GM21390 (cell line): Measurements from ENCODE around the gene TMED1.
"Not testable (repeated sequence)": the region's sequence is repeated elsewhere in the genome, so short reads cannot be mapped to it uniquely, and the experiment has no call there.

Experiments
- ATAC-seq: cut with Tn5 transposase; IDR thresholded peaks from one replicate; pipeline ENCODE4 v1.9.1; 2021; ENCODE audit not compliant: unreplicated experiment

TMED1 gene

GRCh38 chr19:10863107-10863717 is 27.2 kb upstream of the TMED1 start:
- ATAC-seq = no peak

DNA sequence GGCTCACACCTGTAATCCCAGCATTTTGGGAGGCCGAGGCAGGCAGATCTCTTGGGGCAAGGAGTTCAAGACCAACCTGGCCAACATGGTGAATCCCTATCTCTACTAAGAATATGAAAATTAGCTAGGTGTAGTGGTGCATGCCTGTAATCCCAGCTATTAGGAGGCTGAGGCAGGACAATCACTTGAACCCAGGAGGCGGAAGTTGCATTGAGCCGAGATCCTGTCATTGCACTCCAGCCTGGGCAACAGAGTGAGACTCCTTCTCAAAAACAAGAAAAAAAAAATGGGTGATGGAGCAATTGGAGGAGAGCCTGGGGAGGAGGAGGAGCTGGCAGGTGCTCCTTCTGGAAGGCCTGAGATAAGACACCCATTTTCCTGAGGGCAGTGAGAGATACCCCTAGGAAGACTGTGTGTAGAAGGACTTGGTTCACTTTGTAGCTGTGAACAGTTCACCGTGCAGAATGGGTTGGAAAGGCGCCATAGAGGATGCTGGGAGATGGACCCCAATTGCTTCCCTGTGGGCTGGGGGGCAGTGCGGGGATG is 26.6 kb upstream of the TMED1 start:
- ATAC-seq = no peak

- no peak for ATAC-seq
These were observed 25.2 kb upstream of the TMED1 start for GRCh38 chr19:10861103-10861651.

DNA sequence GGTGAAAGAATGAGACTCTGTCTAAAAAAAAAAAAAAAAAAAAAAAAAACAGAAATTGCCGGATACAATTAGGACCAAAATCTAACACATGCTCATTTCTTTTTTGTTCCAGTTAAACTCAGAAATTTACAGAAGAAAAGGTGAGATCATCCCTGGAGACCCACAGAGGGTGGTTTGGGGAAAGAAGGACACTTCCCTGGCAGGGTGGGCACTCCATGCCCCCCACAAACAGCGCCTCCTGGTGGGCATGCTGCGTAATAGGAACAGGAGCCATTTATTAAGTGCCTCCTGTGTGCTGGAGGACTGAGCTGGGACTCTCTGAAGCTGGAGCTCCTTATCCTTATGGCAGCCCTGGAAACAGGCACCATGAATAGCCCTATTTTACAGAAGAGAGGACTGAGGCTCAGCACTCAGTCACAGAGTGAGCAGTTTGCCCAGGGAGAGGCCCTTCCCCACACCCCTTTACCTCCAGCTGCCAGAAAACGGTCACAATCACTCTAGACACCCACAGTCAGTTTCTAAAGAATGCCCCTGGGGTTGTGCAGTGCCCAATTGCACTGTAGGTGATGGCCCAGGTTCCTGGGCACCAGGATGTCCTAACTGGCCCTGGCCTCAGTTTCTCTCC is 22.3 kb upstream of the TMED1 start:
- ATAC-seq = no peak

DNA sequence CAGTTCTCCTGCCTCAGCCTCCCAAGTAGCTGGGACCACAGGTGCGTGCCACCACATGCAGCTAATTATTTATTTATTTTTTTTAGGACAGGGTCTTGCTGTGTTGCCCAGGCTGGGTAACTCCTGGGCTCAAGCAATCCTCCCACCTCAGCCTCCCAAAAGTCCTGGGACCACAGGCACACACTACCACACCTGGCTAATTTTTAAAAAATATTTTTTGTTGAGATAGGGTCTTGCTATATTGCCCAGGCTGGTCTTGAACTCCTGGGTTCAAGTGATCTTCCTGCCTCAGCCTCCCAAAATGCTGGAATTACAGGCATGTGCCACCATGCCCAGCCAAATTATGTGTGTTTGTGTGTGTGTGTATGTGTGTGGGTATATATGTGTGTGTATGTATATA is 20.9 kb upstream of the TMED1 start:
- not testable (repeated sequence) for ATAC-seq

GRCh38 chr19:10855879-10856522 is 20.0 kb upstream of the TMED1 start:
- ATAC-seq = no peak

DNA sequence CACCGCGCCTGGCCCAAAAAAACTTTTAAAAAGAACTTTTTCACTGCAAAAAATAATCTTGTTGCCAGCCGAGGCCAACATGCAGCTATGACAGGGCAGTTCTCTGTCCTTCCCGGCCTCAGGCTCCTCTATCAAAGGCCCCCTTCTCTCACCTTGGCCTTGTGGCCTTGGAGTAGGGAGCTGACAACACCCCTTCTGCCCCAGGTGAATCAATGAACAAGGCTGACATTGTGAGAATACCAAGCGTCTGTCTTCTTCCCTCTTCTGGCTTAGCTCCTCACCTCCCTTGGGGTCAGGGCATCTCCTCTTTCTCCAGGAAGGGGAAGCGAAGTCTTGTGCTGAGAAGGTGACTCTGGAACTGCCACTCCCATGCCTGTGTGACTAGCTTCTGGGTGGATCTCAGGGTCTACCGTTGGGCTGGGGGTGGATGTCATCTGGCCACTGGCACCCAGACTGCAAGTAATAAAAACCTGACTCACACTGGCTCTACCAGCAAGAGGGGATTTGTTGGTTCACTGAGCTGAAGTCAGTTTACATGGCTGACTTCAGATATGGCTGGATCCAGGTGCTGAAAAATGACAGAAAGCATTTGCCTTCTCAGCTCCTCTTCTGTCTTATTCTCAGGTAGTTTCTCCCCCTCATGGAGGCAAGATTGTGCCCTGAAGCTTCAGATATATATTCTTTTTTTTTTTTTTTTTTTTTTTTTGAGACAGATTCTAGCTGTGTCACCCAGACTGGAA is 18.5 kb upstream of the TMED1 start:
- no peak for ATAC-seq

DNA sequence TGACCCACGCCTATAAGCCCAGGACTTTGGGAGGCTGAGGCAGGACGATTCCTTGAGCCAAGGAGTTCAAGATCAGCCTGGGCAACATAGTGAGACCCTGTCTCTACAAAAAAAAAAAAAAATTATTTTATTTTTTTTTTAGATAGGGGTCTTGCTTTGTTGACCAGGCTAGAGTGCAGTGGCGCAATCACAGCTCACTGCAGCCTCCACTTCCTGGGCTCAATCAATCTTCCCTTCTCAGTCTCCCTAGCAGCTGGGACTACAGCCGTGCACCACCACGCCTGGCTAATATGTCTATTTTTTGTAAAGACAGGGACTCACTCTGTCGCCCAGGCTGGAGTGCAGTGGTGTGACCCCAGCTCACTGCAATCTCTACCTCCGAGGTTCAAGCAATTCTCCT is 16.9 kb upstream of the TMED1 start:
- ATAC-seq = no peak

DNA sequence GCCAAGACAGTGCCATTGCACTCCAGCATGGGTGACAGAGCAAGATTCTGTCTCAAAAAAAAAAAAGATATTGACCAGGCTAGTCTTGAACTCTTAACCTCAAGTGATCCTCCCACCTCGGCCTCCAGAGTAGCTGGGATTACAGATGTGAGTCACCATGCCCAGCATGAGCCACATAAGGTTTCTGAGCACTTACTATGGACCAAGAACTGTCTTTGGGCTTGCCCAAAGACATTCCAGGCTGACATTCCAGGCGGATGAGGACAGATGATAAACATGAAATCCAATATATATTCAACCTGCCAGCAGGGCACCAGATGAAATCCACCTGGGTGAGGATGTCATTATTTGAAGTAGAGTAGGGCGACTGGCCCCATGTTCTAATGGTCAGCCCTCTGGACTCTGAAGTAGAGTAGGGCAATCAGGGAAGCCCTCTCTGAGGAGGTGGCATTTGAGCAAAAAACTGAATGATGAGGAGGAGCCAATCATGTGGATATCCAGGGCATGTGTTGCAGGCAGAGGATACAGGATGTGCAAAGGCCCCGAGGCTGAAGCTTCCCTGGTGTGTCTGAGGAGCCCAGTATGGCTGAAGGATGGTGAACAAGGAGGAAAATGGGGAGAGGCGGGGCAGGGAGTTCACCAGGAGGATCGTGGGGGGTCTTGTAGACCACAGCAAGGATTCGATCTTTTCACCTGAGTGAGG is 16.2 kb upstream of the TMED1 start:
- no peak for ATAC-seq

GRCh38 chr19:10850631-10851030 is 14.6 kb upstream of the TMED1 start:
- ATAC-seq = no peak

GRCh38 chr19:10848230-10848856 is 12.3 kb upstream of the TMED1 start, which contains the start of gene C19orf38:
TSS of gene C19orf38 (plus strand) at chr19:10848415. CDS start at chr19:10848509, 94 bp downstream.
- ATAC-seq = no peak

GRCh38 chr19:10846500-10847202 is 10.6 kb upstream of the TMED1 start:
- ATAC-seq = no peak

- ATAC-seq = no peak
These were observed 6.8 kb upstream of the TMED1 start for GRCh38 chr19:10842788-10843187.

DNA sequence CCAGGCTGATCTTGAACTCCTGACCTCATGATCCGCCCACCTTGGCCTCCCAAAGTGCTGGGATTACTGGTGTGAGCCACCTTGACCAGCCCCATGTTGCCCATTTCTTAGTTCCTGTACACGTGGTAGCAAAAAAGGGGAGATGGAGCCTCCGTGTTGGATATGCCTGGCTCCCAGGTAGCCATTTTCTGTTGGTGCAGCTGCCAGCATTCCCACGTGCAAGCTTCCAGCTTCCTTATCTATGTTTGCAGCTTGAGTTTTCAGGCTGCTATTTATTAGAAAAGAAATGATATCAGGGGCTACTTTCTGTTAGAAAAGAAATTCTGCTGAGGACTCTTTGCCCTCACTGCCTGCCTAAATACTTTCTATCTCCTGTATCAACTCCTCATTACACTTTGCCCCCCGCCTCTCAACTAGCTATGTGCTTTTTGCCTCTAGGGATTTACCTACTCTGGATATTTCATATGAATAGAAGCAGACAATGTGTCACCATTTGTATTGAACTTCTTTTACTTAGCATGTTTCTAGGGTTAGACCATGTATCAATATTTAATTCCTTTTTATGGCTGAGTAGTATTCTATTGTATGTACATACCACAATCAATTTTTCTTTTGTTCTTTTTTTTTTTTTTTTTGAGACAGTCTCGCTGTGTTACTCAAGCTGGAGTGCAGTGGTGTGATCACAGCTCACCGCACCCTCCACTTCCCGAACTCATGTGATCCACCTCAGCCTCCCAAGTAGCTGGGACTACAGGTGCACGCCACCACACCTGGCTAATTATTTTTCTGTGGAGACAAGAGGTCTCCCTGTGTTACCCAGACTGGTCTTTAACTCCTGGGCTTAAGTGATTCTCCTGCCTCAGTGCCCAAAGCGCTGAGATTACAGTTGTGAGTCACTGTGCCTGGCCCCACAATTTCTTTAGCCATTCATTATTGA is 3.4 kb upstream of the TMED1 start:
- no peak for ATAC-seq

DNA sequence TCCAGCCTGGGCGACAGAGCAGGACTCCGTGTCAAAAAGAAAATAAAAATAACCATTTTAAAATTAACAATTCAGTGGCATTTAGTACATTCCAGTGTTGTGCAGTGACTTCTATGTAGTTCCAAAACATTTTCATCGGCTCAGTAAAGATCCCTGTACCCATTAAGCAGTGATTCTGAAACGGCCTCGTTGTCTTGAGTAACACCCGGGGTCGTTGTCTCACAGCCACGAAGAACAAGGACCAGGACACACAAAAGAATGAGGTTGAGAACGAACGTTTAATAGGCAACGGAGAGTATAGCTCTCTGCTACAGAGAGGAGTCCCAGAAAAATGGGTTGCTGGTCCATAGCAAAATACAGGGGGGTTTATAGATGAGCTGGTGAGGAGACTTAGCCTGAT is 2.4 kb upstream of the TMED1 start:
- ATAC-seq = no peak

DNA sequence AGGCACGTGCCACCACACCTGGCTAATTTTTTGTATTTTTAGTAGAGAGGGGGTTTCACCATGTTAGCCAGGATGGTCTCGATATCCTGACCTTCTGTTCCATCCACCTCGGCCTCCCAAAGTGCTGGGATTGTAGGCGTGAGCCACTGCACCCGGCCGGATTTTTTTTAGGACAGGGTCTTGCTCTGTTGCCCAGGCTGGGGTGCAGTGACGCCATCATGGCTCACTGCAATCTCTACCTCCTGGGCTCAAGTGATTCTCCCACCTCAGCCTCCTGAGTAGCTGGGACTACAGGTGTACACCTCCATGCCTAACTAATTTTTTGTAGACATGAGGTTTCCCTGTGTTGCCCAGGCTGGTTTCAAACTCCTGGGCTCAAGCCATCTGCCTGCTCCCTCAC is 1.6 kb upstream of the TMED1 start:
- ATAC-seq = not testable (repeated sequence)

DNA sequence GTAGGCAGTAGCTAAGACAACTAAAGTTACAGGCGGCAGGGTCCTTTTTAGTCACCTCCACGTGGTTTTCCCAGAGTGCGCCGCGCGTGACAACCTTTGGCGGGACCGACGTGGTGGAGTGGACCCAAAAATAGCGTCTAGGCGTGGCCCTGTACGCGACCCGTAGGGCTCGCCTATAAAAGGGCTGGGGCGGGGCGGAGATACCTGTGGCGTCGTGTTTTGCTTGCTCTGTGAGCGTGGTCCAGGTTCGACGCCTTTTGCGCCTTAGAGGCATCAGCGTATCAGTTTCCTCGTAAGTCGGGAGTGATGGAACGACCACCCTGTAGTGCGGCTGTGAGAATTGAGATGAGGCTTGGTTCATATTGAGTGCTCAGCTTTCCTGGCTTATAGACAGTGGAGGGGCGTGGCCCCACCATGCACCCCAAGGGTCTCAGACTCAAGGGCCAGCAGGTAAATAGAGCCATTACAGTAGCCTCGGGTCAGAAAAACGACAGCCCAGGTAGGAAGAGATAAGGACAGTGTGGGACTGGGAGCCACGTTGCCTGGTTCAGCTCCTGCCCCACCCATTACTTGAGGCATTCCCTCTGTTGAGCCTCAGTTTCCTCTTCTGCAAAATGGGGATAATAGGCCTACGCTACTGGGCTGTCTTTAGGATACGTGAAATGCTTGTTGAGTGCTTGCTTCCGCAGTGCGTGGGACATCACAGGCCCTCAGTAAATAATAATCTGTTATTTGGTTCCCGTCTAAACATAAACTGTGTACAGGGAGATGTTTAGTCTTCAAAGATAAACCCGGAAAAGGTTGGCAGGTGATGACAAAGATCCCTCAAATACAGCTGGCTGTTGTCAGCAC is 693 bp upstream of the TMED1 start:
- no peak for ATAC-seq
